LoVo (cell line): ENCODE results near the gene FANCD2.
A peak's percentile ranks its signal among the peaks of the same experiment; 100 is the strongest.
"Not testable (repeated sequence)": the region's sequence is repeated elsewhere in the genome, so short reads cannot be mapped to it uniquely, and the experiment has no call there.

ENCODE experiments used
- DNase-seq: peaks from one replicate; pipeline ENCODE4 v3.0.0-alpha.2; 2016; ENCODE audit warnings: low spot score

FANCD2 gene

DNA sequence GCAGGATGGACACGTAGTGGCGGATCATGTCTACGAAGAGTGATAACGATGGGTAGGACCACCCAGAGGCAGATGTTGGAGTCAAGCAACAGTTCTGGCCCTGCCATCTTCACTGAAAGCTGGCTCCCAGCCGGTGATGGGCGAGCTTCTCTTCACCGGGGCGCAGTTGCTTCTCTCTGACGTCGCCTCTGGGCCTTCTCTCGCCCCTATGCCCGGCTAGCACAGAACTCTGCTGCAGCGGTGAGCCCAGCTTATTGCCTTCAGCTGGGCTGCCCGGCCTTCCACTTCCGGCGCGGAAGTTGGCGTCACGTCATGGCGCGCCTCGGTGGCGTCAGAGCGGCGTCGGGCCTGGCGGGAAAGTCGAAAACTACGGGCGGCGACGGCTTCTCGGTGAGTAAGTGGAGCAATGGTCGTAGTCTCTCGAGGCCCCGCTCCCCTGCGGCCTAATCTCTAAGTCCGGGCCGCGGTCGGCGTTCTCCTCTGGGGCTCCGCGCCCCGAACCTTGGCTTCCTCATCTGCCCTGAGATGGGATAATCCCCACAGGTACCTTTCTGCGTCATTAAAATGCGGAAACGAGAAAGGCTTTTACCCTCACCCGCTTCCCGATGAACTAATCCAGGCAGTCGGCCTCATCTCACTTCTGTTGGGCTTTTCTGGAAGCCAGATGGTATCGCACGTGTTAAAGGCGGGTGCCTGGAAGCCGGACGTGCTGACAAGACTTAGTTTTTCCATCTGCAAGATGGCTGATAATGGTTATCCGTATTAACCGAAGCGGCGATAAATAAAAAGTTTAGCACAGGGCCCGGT lies at the start of gene FANCD2:
Gene FANCD2 (plus strand): TSS at position 354 of the 807 bp plus-strand sequence. CDS start 2,221 bp downstream, outside the sequence.
- DNase-seq: peak; percentile 88

DNA sequence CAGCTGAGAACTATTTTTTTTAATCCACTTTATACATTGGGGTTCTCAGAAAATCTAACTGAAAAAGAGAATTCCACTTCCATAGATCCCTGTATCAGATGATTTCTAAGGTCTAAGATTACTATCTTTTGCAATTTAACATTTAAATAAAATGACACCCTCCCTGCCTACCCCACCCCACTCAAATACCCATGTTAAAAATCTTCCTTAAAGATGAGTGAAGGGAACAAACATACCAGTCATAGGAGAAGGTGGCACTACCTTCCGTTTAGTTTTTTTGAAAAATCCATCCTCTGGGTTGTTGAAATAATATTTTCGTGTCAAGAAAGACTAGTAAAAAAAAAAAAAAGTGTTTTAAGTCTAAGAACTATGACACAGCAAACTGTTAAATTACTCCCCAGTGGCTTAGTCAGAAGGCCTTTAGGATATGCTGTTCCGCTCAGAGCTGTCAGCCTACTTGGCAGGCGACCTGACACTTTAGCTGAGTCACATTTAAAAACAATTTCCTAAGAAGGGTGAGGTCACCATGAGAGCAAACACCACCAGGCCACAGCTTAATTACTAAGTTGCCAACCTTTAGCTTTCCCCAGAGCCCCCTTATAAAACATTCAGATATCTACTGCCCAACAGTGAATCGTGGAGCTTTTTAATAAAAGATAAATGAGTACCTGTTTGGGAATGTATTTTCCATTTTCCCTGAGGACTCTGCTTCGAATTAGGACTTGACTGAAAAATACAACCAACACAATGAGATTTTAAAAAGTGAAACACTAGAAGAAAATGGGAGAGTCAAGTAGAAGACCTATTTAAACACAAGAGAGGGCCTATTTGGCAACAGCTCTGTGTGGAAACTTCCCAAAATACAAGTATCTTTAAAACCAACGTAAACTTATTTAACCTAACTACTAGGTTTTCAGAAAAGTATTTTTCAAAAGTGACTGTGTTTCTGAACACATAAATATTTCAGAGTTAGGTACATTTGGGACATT lies 49.2 kb upstream of the FANCD2 start:
- DNase-seq: peak; percentile 90

DNA sequence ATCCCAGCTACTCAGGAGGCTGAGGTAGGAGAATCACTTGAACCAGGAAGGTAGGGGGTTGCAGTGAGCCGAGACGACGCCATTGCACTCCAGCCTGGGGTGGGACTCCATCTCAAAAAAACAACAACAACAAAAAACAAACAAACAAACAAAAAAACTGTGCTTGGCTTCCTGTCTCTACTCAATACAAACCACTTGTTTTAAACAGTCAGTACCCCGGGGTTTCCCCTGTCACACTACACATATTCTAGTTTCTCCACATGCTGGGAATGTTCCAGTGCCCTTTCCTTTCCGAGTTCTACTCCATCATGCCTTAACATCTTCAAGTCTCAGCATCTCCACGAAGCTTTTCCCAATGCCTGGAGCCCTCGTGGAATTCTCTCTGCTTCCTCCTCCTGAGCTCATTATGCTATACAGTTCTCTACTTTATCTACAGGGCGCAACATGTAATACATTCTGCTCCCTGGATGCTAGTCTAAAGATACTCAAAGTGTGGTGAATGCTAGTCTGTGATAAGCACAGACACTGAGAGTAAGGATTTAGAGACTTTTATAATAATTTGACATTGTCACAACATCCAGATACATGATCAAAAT lies 47.4 kb upstream of the FANCD2 start:
- no peak for DNase-seq

DNA sequence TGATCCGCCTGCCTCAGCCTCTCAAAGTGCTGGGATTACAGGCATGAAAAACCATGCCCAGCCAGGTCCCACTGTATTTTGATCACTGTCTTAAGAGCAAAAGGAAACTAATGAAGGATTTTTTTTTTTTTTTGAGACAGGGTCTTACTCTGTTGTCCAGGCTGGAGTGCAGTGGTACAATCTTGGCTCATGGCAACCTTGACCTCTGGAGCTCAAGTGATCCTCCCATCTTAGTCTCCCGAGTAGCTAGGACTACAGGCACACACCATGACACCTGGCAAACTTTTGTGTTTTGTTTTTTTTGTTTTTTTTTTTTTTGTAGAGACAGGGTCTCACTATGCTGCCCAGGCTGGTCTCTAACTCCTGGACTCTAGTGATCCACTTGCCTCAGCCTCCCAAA lies 46.0 kb upstream of the FANCD2 start:
- DNase-seq: no peak

DNA sequence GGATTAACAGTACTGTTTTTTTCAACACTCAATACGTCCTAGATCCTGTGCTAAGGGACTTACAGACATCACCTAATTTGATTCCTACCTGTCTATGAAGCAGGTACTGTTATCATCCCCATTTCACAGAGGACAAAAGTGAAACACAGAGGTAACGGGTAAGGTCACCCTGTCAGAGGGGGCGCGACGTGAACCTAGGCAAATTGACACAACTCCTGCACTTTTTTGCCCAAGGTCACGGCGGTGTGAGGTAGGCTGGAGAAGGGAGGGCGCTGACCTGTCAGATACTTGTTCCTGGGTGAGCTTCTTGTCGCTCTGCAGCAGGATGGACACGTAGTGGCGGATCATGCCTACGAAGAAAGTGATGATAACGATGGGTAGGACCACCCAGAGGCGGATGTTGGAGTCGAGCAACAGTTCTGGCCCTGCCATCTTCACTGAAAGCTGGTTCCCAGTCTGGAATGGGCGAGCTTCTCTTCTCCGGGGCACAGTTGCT lies 40.0 kb upstream of the FANCD2 start:
- no peak for DNase-seq

DNA sequence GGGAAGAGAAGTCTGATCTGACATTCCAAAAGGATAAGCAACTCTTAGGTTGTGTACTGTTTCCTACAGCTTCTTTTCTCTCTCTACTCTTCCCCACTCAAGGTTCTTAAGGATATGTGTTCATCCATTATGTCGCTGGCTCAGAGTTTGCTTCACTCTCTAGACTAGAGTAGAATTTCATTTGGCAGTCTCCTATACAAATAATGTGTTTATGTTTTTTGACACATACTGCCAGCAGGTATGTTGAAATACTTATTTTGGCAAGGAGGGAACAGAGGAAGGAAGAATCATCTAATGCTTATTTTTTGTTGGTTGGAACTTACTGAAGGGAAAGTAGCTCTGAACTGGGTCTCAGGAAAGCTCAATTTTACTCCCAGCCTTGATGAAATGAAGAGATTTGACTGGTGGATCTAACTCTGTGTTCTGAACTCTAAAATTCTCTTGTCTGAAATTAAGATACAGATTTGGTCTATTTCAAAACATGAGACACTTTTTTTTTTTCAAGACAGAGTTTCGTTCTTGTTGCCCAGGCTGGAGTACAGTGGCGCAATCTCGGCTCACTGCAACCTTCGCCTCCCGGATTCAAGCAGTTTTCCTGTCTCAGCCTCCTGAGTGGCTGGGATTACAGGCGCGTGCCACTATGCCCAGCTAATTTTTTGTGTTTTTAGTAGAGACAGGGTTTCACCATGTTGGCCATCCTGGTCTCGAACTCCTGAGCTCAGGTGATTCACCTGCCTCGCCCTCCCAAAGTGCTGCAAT lies 32.0 kb upstream of the FANCD2 start:
- no peak for DNase-seq

DNA sequence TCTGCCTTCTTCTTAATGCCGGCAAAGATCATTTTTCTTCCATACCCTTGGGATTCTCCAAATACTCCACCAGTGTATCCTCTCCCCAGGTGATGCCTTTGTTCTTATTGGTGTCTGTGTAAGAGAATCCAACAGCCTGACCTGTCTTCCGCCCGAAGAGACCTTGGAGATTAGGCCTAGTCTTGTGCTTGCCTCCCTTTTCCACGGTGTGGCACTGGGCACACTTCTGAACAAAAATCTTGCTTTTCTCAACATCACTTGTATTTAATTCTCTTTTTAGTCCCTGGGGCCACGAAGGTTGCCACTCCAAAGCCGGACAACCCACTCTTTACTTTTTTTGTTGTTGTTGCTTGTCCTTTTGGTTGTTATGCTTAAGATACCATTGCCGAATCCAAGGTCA lies 25.6 kb upstream of the FANCD2 start:
- DNase-seq: no peak

DNA sequence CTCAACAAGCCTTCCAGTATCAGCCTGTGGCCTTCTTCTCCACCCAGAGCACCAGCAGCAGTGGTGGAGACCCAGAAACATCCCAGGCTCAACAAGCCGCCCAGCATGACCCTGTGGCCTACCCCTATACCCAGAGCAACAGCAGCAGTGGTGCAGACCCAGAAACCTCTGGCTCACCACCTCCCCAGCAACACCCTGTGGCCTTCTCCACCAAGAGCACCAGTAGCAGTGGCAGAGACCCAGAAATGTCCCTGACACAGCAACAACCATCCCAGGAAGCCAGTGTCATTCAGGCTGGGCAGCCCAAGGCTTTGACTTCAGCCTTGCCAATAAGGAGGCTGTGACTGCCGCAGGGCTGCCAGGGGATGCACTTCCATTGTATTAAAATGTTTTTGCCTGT lies 23.3 kb upstream of the FANCD2 start:
- no peak for DNase-seq

DNA sequence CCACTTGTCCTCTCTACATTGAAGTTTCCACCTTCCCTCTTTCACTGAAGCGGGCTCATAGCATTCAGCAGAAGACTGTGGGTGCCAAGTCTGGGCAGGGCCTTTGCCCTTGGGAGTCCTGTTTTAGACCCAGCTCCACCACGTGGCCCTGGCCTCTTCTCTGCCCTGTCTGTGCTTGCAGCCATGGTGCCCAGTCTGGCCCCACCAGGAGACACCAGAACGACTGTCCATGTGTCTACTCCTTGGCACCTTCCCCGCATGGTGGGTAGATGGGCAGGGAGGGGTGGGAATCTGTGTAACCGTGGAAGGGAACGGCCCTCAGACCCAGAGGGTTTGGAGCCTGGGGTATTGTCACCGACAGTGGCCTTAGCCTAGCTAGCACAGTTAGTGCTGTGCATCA lies 21.7 kb upstream of the FANCD2 start:
- no peak for DNase-seq

DNA sequence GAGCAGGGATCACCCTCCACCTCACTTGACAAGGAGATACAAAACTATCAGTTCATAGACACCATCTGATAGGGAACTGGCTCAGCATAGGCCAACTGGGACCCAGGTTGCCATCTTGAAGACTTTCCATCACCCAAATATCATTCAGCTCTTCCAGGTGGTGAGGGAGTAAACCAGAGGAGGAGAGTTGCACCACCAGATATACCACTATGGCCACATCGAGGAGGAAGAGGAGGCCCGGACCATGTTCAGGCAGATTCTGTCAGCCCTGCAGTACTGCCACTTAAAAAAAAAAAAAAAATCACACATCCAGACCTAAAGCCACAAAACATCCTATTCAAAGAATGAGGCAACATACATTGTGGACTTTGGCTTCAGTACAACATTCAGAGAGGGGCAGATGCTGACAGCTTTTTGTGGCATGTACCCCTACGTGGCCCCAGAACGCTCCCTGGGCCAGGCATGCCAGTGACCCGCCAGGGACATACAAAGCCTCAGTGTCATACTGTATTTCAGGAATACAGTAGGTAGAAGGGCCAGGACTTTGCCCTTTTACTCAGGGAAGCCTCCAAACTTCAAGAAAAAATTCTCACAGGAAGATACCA lies 21.2 kb upstream of the FANCD2 start:
- no peak for DNase-seq

DNA sequence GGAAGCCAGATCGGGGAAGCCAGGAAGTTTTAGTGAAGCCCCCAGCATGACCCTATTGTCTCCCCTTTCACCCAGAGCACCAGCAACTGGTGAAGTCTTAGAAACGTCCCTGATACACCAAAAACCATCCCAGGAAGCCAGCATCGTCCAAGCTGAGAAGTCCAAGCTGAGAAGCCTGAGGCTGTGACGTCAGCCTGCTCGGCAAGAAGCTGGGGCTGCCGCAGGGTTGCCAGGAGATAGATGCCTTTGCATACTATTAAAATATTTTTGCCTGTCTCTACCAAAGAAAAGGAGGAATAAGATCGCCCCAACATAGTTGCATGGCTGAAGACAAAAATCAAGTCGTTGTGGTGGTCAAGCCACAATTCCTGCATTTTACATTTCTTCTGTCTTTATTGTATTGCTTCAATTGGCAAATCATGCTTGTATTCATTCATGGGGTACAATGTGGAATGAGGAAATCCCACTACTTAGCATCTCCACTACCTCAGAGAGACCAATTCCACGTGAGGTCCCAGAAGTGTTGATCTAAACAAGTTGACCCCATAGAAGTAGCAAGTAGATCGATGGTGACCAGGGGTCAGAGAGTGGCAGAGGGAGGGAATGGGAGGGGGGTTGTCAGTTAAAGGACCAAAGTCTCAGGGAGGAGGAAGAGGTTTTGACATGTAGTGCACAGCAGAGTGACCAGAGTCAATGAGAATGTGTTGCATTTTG lies 20.0 kb upstream of the FANCD2 start:
- DNase-seq: no peak

DNA sequence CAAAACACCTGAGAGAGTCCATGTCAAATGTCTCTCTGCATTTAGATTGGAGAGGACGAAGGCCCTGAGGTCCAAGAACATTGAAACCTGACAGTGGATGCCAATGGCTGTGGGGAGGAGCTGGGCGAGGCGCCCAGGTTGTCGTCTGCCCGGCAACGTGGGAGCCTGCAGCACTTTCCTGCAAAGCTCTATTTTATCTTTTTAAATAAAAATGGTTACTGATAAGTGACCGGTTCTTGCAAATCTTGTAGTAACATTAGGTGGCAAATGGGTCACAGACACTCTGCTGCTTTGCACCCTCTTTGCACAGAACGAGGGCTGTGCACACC lies 19.5 kb upstream of the FANCD2 start:
- no peak for DNase-seq

DNA sequence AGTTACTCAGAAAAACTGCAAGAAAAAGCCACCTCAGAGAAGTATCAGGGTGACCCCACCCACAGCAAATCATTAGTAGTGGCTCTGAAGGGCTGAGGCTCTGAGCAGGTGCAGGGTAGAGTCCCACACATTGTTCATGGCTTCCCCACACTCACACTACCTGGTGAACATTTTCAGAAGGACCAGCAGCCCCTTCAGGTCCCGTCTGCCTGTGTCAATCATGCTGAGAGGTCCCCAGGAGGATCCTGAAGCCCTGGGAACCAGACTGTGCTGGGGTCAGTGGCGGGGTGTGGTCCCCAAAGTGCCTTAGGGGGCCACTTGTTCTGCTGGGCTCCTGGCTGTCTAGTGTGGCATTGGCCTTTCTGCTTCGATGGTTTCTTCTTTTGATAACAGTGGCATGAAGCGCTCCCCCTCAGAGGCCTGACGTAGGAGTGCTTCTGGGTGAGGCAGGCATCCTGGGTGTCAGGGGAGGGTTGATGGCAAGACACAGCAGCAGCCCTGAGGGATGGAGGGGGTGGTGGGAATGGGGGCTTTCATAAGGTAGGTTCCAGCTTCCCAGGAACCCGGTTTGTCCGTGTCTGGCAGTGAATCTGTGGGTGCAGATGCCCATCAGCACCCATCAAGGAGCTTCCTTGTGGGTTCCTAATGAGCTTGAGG lies 19.0 kb upstream of the FANCD2 start:
- no peak for DNase-seq

DNA sequence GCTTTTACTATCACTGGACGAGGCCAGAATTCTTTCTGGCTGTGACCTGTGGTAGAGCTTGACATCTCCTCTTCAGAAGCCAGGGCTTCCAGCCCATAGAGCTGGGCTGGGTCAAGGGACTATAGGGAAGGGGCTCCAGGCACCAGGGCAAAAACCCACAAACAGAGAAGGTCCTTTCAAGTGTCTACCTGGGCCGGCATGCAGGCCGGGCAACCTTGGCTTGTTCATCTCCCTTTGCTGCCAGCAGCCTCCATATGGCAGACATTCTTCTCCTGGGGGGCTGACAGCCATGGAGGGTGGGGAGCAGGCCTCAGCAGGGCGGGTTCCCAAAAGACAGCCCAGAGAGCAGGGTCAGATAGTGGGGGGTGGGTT lies 18.0 kb upstream of the FANCD2 start:
- not testable (repeated sequence) for DNase-seq

DNA sequence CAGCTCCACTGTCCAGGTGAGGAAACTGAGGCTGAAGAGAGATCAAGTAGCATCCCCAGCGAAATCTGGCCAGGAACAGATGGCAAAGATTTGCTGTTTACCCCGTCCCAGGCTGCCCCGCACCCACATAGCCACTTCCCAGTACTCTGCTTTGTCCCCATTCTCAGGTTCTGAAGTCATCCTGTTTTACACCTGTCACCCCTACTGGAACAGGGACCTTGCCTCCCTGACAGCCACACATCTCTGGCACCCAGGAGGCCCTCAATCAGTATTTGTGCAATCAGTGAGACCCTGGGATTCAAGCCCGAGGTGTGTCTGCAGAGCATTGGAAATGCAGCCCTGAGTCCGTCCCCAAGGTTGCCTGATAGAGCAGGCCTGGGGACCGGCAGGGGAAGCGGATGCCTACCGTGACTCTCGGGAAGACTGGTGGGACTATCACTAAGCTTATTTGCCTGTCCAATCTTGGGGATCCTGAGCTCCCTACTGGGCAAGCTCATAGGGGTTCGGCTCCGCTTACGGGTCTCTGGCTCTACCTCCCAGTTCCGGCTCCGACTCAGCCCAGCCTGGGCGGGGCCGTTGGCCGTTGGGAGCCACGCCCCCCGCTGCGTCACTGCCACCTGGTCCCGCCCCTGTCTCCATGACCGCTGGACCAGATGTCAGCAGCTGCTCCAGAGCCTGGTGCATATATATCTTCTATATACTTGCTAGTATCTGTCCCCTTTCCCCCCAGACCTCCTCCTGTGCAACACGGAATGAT lies 17.5 kb upstream of the FANCD2 start:
- peak; percentile 60 for DNase-seq

DNA sequence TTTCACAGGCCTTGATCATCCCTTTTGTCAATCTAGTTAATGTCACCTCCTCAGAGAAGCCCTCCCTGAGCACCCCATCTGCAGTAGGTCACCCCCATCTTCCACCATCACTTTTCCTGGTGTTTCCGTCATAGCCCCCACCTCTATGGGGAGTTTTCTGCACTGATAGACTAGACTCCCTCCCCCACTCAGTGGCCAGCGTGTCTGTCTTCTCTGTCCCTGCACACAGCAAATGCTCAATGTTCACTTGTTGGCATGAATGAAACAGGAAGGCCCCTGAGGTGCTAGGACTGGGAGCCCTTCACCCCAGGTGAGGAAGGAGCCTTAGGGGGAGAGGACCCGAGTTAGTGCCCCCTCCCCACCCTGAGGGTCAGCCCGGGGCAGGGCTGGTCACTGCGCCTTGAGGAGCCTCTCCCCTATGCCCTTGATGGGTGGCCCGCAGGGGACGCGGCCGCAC lies 15.8 kb upstream of the FANCD2 start:
- DNase-seq: no peak

DNA sequence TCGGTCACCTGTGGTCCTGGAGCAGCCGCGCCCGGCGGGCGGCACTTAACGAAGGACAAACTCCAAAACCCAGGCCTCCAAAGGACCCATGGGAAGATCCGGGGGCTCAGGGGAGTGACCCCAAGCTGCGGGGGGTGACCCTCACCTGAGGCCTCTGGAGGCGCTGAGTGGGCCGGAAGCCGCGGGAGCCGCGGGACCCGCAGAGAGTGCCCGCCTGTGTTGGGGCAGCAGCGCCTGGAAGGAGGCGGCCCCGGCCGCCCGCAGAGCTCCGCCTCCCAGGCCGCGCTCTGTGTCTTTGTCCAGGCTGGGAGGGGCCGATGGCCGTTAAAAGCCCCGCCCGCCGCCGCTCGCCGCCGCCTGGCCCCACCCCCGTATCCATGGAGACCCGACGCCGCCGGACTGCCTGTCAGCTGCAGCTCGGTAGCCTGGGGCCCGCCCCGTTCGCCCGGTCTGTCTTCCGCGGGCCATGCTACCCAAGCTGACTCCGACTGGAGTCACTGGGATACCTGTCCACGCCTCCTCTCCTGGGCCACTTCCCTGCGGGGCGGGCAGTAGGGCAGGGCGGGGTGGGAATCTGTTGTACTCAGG lies 15.3 kb upstream of the FANCD2 start:
- peak; percentile 93 for DNase-seq

DNA sequence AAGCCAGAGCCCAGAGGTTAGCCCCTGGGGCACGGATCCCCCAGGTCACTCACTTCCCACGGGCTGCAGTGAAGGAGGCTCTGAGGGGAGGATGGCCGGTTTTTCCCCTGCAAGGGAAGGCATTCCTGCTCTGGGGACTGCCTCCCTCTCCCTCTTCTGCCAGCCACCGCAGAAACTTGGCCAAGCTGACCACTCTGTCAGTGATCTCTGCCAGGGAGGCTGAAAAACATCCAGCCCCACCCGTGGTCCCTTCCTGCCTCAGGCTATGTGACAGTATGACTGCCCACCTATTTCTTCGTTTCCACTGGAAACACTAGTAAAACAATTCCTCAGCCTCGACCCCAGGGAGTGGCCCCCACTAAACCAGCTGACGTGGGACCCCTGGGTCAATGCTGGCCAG lies 14.6 kb upstream of the FANCD2 start:
- no peak for DNase-seq

DNA sequence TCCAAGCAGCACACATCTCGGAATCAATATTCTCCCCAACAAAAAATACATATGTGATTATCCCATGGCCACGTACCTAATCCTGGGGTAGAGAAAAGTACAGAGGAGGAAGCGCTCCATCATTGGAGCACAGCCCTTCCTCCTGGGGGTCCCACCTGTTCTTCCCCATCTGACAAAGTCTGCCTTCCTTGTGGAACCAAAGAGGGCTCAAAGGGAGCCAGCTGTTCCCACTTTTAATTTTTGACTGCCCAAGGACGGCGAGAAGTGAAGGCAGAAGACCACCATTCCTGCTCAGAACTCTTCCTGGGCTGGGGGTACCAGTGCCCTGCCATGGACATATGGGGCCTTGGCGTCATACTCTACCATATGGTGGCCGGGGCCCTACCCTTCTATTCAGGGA lies 14.1 kb upstream of the FANCD2 start:
- DNase-seq: no peak
